ENCODE results near the gene WDR64. TPM values are rescaled to one million over a fixed set of nuclear protein-coding genes. Genes with fewer than 3 reads are reported as not detected.

The WDR64 gene
- total RNA-seq, 1 donor, result not detected

GRCh38 chr1:241714321-241715218 is 62.5 kb downstream of the WDR64 start:
- Histone ChIP-seq H4K20me1 (ENCODE audit: insufficient read depth, low read length) (no peaks in the 10 kb centered on the region), H3K36me3 (ENCODE audit: insufficient read depth, low read length) (no peaks in the 10 kb centered on the region), H3K9me3 (ENCODE audit: low read depth, low read length) (no peaks in the 10 kb centered on the region), H2AFZ (ENCODE audit: low read length) (no peak overlapping the region), H3K27me3 (ENCODE audit: insufficient read depth, low read length) (no peaks in the 10 kb centered on the region), H3K79me2 (ENCODE audit: insufficient read depth, low read length) (no peaks in the 10 kb centered on the region), H3K4me1 (ENCODE audit: insufficient read depth, low read length) (no peaks in the 10 kb centered on the region), H3K27ac (ENCODE audit: low read depth, low read length) (no peak overlapping the region), H3K4me2 (ENCODE audit: insufficient read depth, low read length) (no peak overlapping the region), H3K4me3 (ENCODE audit: insufficient read depth, low read length) (no peak overlapping the region)
- TF ChIP-seq, protein P1, sequence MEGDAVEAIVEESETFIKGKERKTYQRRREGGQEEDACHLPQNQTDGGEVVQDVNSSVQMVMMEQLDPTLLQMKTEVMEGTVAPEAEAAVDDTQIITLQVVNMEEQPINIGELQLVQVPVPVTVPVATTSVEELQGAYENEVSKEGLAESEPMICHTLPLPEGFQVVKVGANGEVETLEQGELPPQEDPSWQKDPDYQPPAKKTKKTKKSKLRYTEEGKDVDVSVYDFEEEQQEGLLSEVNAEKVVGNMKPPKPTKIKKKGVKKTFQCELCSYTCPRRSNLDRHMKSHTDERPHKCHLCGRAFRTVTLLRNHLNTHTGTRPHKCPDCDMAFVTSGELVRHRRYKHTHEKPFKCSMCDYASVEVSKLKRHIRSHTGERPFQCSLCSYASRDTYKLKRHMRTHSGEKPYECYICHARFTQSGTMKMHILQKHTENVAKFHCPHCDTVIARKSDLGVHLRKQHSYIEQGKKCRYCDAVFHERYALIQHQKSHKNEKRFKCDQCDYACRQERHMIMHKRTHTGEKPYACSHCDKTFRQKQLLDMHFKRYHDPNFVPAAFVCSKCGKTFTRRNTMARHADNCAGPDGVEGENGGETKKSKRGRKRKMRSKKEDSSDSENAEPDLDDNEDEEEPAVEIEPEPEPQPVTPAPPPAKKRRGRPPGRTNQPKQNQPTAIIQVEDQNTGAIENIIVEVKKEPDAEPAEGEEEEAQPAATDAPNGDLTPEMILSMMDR (IDR thresholded peaks at IDR 0.05; ENCODE audit: extremely low read depth, low read depth, low read length), result no peak
- DNase-seq (ENCODE audit: insufficient read length, low spot score, missing footprints), result no peak

DNA sequence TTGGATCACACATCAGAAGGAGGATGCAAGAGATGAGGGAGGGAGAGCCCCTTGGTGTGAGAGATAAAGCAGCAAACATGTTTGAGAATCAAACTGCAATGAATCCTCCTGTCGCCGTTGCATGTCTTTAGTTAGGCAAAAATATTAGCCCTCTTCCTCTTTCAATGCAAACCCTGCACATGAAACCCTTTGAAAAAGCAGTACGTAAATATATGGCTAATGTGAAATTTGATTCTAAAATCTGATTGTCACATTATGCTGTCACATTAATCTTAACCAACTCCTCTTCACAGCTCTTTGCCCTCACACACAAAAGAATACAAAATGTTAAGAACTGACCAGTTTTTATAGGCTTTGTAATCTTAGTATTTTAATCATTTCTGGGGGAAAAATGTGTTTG is 63.4 kb downstream of the WDR64 start:
- DNase-seq (ENCODE audit: insufficient read length, low spot score, missing footprints), result no peak

GRCh38 chr1:241715956-241716355 is 63.9 kb downstream of the WDR64 start:
- no peak overlapping the region for H2AFZ ChIP-seq (ENCODE audit: low read length)
- no peaks in the 10 kb centered on the region for H3K9me3 ChIP-seq (ENCODE audit: low read depth, low read length)
- no peaks in the 10 kb centered on the region for H3K27me3 ChIP-seq (ENCODE audit: insufficient read depth, low read length)
- no peaks in the 10 kb centered on the region for H3K79me2 ChIP-seq (ENCODE audit: insufficient read depth, low read length)
- no peaks in the 10 kb centered on the region for H3K36me3 ChIP-seq (ENCODE audit: insufficient read depth, low read length)
- no peak for DNase-seq (ENCODE audit: insufficient read length, low spot score, missing footprints)
- no peaks in the 10 kb centered on the region for H4K20me1 ChIP-seq (ENCODE audit: insufficient read depth, low read length)
- no peak overlapping the region for H3K27ac ChIP-seq (ENCODE audit: low read depth, low read length)
- TF ChIP-seq, protein P1 (IDR thresholded peaks at IDR 0.05; ENCODE audit: extremely low read depth, low read depth, low read length), result no peak
- no peak overlapping the region for H3K4me3 ChIP-seq (ENCODE audit: insufficient read depth, low read length)
- H3K4me2 ChIP-seq (ENCODE audit: insufficient read depth, low read length), result no peak overlapping the region
- H3K4me1 ChIP-seq (ENCODE audit: insufficient read depth, low read length), result no peaks in the 10 kb centered on the region

More for the DNA sequence above, 63.4 kb downstream of the WDR64 start:
- H3K79me2 ChIP-seq (ENCODE audit: insufficient read depth, low read length), result no peaks in the 10 kb centered on the region
- H3K36me3 ChIP-seq (ENCODE audit: insufficient read depth, low read length), result no peaks in the 10 kb centered on the region
- no peaks in the 10 kb centered on the region for H3K4me1 ChIP-seq (ENCODE audit: insufficient read depth, low read length)
- no peak overlapping the region for H3K4me2 ChIP-seq (ENCODE audit: insufficient read depth, low read length)
- H2AFZ ChIP-seq (ENCODE audit: low read length), result no peak overlapping the region
- H3K9me3 ChIP-seq (ENCODE audit: low read depth, low read length), result no peaks in the 10 kb centered on the region
- TF ChIP-seq, protein P1 (IDR thresholded peaks at IDR 0.05; ENCODE audit: extremely low read depth, low read depth, low read length), result no peak
- no peak overlapping the region for H3K27ac ChIP-seq (ENCODE audit: low read depth, low read length)
- H4K20me1 ChIP-seq (ENCODE audit: insufficient read depth, low read length), result no peaks in the 10 kb centered on the region
- no peak overlapping the region for H3K4me3 ChIP-seq (ENCODE audit: insufficient read depth, low read length)
- H3K27me3 ChIP-seq (ENCODE audit: insufficient read depth, low read length), result no peaks in the 10 kb centered on the region

GRCh38 chr1:241716915-241717656 is 65.0 kb downstream of the WDR64 start:
- Histone ChIP-seq H3K4me1 (ENCODE audit: insufficient read depth, low read length) (no peaks in the 10 kb centered on the region), H2AFZ (ENCODE audit: low read length) (no peak overlapping the region), H3K36me3 (ENCODE audit: insufficient read depth, low read length) (no peaks in the 10 kb centered on the region), H3K9me3 (ENCODE audit: low read depth, low read length) (no peaks in the 10 kb centered on the region), H3K27me3 (ENCODE audit: insufficient read depth, low read length) (no peaks in the 10 kb centered on the region), H4K20me1 (ENCODE audit: insufficient read depth, low read length) (no peaks in the 10 kb centered on the region), H3K27ac (ENCODE audit: low read depth, low read length) (no peak overlapping the region), H3K4me2 (ENCODE audit: insufficient read depth, low read length) (no peak overlapping the region), H3K79me2 (ENCODE audit: insufficient read depth, low read length) (no peaks in the 10 kb centered on the region), H3K4me3 (ENCODE audit: insufficient read depth, low read length) (no peak overlapping the region)
- TF ChIP-seq, protein P1 (IDR thresholded peaks at IDR 0.05; ENCODE audit: extremely low read depth, low read depth, low read length), result no peak
- DNase-seq (ENCODE audit: insufficient read length, low spot score, missing footprints), result no peak
